GM23338 (cell line): ENCODE data around the gene AKAP10.

Experiments used
- CREB1 ChIP-seq: fragments of 250-450 bp; sonication (Bioruptor Pico); IDR thresholded peaks from 2 replicates; pipeline ENCODE4 v1.5.0; 2020; ENCODE audit warnings: low read depth, mild to moderate bottlenecking, moderate library complexity
- EZH2 ChIP-seq: fragments of 200-600 bp; sonication (generic); IDR thresholded peaks from one replicate; pipeline ENCODE4 v1.8.0; 2017; ENCODE audit warnings: antibody characterized with exemption, mild to moderate bottlenecking, low read depth; ENCODE audit not compliant: unreplicated experiment
- EZH2phosphoT487 ChIP-seq: fragments of 200-600 bp; sonication (generic); IDR thresholded peaks from one replicate; pipeline ENCODE4 v1.8.1; 2018; ENCODE audit warnings: antibody characterized with exemption; ENCODE audit not compliant: unreplicated experiment
- POLR2AphosphoS5 ChIP-seq: IDR thresholded peaks from 2 replicates; pipeline ENCODE4 v1.6.1; 2016; ENCODE audit warnings: antibody characterized with exemption, low read depth
- STAT1 ChIP-seq: IDR thresholded peaks from one replicate; pipeline ENCODE4 v1.6.1; 2016; ENCODE audit warnings: antibody characterized with exemption; ENCODE audit not compliant: unreplicated experiment
- ZNF114 ChIP-seq: fragments of 250-450 bp; sonication (Bioruptor Pico); IDR thresholded peaks from 2 replicates; pipeline ENCODE4 v1.5.0; 2020; ENCODE audit warnings: mild to moderate bottlenecking, moderate library complexity
- TF ChIP-seq, protein P1 (sequence below), 2 experiments: fragments of 200-600 bp in 1 of 2; sonication (generic) in 1 of 2; conservative IDR thresholded peaks; 2 replicates each; pipeline versions ENCODE4 v1.5.1 to v1.6.1; 2016 to 2017; ENCODE audit warnings: antibody characterized with exemption in 2 of 2, low read depth in 2 of 2, mild to moderate bottlenecking in 2 of 2, moderate library complexity in 1 of 2
- TF ChIP-seq, protein P2 (sequence below): IDR thresholded peaks from one replicate; pipeline ENCODE4 v1.6.1; 2018; ENCODE audit warnings: antibody characterized with exemption; ENCODE audit not compliant: unreplicated experiment

- TF ChIP-seq, protein P1, sequence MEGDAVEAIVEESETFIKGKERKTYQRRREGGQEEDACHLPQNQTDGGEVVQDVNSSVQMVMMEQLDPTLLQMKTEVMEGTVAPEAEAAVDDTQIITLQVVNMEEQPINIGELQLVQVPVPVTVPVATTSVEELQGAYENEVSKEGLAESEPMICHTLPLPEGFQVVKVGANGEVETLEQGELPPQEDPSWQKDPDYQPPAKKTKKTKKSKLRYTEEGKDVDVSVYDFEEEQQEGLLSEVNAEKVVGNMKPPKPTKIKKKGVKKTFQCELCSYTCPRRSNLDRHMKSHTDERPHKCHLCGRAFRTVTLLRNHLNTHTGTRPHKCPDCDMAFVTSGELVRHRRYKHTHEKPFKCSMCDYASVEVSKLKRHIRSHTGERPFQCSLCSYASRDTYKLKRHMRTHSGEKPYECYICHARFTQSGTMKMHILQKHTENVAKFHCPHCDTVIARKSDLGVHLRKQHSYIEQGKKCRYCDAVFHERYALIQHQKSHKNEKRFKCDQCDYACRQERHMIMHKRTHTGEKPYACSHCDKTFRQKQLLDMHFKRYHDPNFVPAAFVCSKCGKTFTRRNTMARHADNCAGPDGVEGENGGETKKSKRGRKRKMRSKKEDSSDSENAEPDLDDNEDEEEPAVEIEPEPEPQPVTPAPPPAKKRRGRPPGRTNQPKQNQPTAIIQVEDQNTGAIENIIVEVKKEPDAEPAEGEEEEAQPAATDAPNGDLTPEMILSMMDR (conservative IDR thresholded peaks at IDR 0.05; ENCODE audit: low read depth in 2 of 2): no peak
- TF ChIP-seq, protein P2, sequence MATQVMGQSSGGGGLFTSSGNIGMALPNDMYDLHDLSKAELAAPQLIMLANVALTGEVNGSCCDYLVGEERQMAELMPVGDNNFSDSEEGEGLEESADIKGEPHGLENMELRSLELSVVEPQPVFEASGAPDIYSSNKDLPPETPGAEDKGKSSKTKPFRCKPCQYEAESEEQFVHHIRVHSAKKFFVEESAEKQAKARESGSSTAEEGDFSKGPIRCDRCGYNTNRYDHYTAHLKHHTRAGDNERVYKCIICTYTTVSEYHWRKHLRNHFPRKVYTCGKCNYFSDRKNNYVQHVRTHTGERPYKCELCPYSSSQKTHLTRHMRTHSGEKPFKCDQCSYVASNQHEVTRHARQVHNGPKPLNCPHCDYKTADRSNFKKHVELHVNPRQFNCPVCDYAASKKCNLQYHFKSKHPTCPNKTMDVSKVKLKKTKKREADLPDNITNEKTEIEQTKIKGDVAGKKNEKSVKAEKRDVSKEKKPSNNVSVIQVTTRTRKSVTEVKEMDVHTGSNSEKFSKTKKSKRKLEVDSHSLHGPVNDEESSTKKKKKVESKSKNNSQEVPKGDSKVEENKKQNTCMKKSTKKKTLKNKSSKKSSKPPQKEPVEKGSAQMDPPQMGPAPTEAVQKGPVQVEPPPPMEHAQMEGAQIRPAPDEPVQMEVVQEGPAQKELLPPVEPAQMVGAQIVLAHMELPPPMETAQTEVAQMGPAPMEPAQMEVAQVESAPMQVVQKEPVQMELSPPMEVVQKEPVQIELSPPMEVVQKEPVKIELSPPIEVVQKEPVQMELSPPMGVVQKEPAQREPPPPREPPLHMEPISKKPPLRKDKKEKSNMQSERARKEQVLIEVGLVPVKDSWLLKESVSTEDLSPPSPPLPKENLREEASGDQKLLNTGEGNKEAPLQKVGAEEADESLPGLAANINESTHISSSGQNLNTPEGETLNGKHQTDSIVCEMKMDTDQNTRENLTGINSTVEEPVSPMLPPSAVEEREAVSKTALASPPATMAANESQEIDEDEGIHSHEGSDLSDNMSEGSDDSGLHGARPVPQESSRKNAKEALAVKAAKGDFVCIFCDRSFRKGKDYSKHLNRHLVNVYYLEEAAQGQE: no peak
- TF ChIP-seq EZH2phosphoT487: no peak
- TF ChIP-seq CREB1 (CRISPR knock-in tag): no peak
- TF ChIP-seq EZH2: no peak
- no peak for TF ChIP-seq STAT1
- no peak for TF ChIP-seq POLR2AphosphoS5
- no peak for TF ChIP-seq ZNF114 (CRISPR knock-in tag)
Measured at GRCh38 chr17:19938736-19939135, 38.9 kb downstream of the AKAP10 start.
